Brain microvascular endothelial cell (primary cell): Measurements from ENCODE around the gene KCNMA1.
A peak's percentile ranks its signal among the peaks of the same experiment; 100 is the strongest.

Experiments
- DNase-seq: peaks from one replicate; pipeline ENCODE4 v3.0.0-alpha.2; 2020
- H3K27ac ChIP-seq: fragments of 250-450 bp; sonication (Bioruptor Pico); 2 replicates; pipeline ENCODE4 v1.5.1; 2020; ENCODE audit warnings: mild to moderate bottlenecking, moderate library complexity
- H3K27me3 ChIP-seq: fragments of 250-450 bp; sonication (Bioruptor Pico); replicated peaks from 2 replicates; pipeline ENCODE4 v1.5.1; 2020; ENCODE audit warnings: mild to moderate bottlenecking
- H3K36me3 ChIP-seq: fragments of 250-450 bp; sonication (Bioruptor Pico); replicated peaks from 2 replicates; pipeline ENCODE4 v1.5.1; 2020; ENCODE audit warnings: mild to moderate bottlenecking
- H3K4me3 ChIP-seq: 2 replicates; pipeline ENCODE4 v1.5.1; 2011; ENCODE audit warnings: low read depth, mild to moderate bottlenecking, control low read depth, low read length, moderate library complexity
- in situ Hi-C: cut with HindIII; loops from 2 replicates; pipeline ENCODE4 v1.10.0; 2017; ENCODE audit warnings: low sequenced_read_pairs, low pct_ligation_motif_present
- TF ChIP-seq, protein P1 (sequence below): IDR thresholded peaks from 2 replicates; pipeline ENCODE4 v1.5.1; 2011; ENCODE audit warnings: low read depth, mild to moderate bottlenecking, moderate library complexity, low read length, control low read depth, inconsistent platforms; ENCODE audit errors: missing control alignments

Gene KCNMA1

DNA sequence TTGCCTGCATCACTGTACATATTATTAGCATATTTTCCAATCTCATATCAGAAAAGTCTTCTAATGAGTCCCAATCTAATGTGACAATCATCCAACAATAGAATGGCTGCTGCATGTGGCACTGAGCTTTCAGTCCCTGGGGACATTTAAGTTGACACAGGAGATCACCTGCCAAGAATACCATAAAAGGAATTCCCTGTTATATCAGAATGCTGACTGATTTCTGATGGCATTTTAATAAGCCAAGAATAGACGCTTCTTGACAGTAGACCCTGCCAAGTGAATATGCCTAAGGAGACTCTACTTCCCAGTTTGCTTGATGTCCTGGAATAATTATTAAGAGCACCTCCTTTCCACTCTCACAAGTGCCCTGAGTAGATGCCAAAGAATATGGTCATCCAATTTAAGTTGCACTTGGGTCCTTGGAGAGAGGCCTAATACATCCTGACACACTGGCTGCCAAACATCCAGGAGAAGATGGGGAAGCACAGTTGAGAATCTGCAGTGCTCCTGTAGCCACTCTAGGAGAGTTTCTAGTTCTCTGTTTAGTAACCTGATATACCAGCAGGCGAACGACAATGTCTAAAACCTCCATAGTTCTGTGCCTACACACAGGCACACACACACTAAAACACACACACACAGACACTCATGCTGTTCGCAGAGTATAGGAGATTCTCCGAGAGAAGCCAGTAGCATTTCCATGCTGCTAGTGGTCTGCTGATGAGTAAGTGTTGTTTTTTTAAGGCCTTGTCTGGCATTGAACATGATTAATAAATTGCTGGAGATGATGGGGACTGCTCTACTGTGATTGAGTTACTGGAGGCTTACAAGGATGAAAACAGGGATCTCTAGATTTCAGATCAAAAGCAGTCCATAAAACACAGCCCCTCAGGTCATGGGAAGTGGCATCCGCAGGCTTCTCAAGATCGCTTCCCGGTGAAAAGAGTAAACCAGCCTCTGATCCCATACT, 369.6 kb downstream of the KCNMA1 start:
- Histone ChIP-seq H3K27me3 (no peaks in the 10 kb centered on the region), H3K36me3 (no peaks in the 10 kb centered on the region), H3K4me3 (no peak overlapping the region), H3K27ac (no peak overlapping the region)
- in situ Hi-C loops = no loop called here
- peak; percentile 77 for DNase-seq
- TF ChIP-seq, protein P1, sequence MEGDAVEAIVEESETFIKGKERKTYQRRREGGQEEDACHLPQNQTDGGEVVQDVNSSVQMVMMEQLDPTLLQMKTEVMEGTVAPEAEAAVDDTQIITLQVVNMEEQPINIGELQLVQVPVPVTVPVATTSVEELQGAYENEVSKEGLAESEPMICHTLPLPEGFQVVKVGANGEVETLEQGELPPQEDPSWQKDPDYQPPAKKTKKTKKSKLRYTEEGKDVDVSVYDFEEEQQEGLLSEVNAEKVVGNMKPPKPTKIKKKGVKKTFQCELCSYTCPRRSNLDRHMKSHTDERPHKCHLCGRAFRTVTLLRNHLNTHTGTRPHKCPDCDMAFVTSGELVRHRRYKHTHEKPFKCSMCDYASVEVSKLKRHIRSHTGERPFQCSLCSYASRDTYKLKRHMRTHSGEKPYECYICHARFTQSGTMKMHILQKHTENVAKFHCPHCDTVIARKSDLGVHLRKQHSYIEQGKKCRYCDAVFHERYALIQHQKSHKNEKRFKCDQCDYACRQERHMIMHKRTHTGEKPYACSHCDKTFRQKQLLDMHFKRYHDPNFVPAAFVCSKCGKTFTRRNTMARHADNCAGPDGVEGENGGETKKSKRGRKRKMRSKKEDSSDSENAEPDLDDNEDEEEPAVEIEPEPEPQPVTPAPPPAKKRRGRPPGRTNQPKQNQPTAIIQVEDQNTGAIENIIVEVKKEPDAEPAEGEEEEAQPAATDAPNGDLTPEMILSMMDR = no peak

- no peak for DNase-seq
- Histone ChIP-seq H3K4me3 (no peak overlapping the region), H3K27ac (no peak overlapping the region), H3K27me3 (no peaks in the 10 kb centered on the region), H3K36me3 (no peaks in the 10 kb centered on the region)
- TF ChIP-seq, protein P1 = no peak
- in situ Hi-C loops = no loop called here
Measured at GRCh38 chr10:77266242-77266641, 371.4 kb downstream of the KCNMA1 start.

DNA sequence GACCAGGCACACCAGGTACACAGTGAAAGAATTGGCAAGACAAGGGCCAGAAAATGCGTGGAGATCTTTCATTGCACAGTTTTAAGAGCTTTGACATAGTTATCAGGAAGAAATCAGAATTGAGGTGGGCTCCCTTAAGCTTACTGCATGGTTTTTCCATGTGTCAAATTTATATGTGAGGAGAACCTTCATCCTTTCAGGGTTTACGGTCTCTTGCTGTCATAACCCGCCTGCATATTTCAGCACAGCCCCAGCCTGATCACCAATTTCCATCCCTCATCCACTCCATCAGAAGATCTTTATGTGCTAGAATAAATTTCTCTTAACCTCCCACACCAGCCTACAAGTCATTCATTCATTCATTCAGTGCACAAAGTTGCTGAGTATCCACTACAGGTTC, 373.1 kb downstream of the KCNMA1 start:
- Histone ChIP-seq H3K27ac (no peak overlapping the region), H3K36me3 (no peaks in the 10 kb centered on the region), H3K27me3 (no peaks in the 10 kb centered on the region), H3K4me3 (no peak overlapping the region)
- no peak for DNase-seq
- TF ChIP-seq, protein P1 = no peak
- in situ Hi-C loops = no loop called here

GRCh38 chr10:77264107-77264506, 373.5 kb downstream of the KCNMA1 start:
- H3K27ac ChIP-seq = no peak overlapping the region
- no peak for DNase-seq
- in situ Hi-C loops = no loop called here

DNA sequence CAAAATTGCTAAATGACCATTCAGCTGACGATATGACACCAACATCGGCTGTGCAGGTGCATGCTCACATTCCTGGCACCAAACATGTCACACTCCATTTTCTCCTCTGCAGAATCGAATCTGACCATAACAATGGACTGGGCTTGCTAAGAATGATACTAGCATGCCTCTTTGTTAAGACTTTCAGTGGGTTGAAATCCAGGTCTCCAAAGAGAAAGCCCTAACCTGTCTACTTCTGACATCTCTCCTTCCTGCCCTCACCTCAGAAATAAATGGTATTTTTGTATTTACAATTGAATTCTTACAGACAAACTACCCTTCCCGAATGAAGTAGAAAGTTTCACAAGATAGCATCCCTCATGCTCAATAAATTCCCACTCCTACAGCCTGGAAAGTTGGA, 373.9 kb downstream of the KCNMA1 start:
- in situ Hi-C loops = no loop called here
- H3K4me3 ChIP-seq = no peak overlapping the region
- H3K27ac ChIP-seq = no peak overlapping the region
- H3K36me3 ChIP-seq = no peaks in the 10 kb centered on the region
- TF ChIP-seq, protein P1 = no peak
- no peak for DNase-seq
- no peaks in the 10 kb centered on the region for H3K27me3 ChIP-seq

More at GRCh38 chr10:77264107-77264506, 373.5 kb downstream of the KCNMA1 start:
- no peaks in the 10 kb centered on the region for H3K36me3 ChIP-seq
- TF ChIP-seq, protein P1 = no peak
- H3K4me3 ChIP-seq = no peak overlapping the region
- no peaks in the 10 kb centered on the region for H3K27me3 ChIP-seq
